HG03342 (cell line): ENCODE measurements around the gene EYA2.
"Not testable (repeated sequence)": the region's sequence is repeated elsewhere in the genome, so short reads cannot be mapped to it uniquely, and the experiment has no call there.

ENCODE experiments used
- ATAC-seq: cut with Tn5 transposase; IDR thresholded peaks from one replicate; pipeline ENCODE4 v1.9.1; 2021; ENCODE audit warnings: mild to moderate bottlenecking, moderate library complexity; ENCODE audit not compliant: unreplicated experiment

Gene EYA2

GRCh38 chr20:46929902-46930301 is 35.3 kb downstream of the EYA2 start:
- no peak for ATAC-seq

- no peak for ATAC-seq
These were observed 36.1 kb downstream of the EYA2 start for GRCh38 chr20:46930640-46931339.

- ATAC-seq: no peak
These were observed 37.1 kb downstream of the EYA2 start for GRCh38 chr20:46931699-46932098.

GRCh38 chr20:46932439-46932838 is 37.8 kb downstream of the EYA2 start:
- not testable (repeated sequence) for ATAC-seq

GRCh38 chr20:46933150-46933549 is 38.5 kb downstream of the EYA2 start:
- no peak for ATAC-seq

GRCh38 chr20:46934746-46935287 is 40.2 kb downstream of the EYA2 start:
- ATAC-seq: no peak

- ATAC-seq: no peak
These were observed 40.9 kb downstream of the EYA2 start for GRCh38 chr20:46935394-46936017.

GRCh38 chr20:46936415-46937156 is 41.9 kb downstream of the EYA2 start:
- ATAC-seq: no peak

- no peak for ATAC-seq
These were observed 42.5 kb downstream of the EYA2 start for GRCh38 chr20:46937157-46937523.

GRCh38 chr20:46937533-46938226 is 43.0 kb downstream of the EYA2 start:
- no peak for ATAC-seq

GRCh38 chr20:46938434-46938833 is 43.8 kb downstream of the EYA2 start:
- no peak for ATAC-seq

- no peak for ATAC-seq
These were observed 44.7 kb downstream of the EYA2 start for GRCh38 chr20:46939031-46939965.

GRCh38 chr20:46940616-46941015 is 46.0 kb downstream of the EYA2 start:
- ATAC-seq: no peak

- no peak for ATAC-seq
These were observed 46.8 kb downstream of the EYA2 start for GRCh38 chr20:46941404-46941803.

GRCh38 chr20:46943861-46944591 is 49.4 kb downstream of the EYA2 start:
- ATAC-seq: no peak

GRCh38 chr20:46945465-46945864 is 50.8 kb downstream of the EYA2 start:
- ATAC-seq: no peak

- no peak for ATAC-seq
These were observed 51.6 kb downstream of the EYA2 start for GRCh38 chr20:46946181-46946624.

GRCh38 chr20:46946796-46947195 is 52.2 kb downstream of the EYA2 start:
- no peak for ATAC-seq

- no peak for ATAC-seq
These were observed 53.4 kb downstream of the EYA2 start for GRCh38 chr20:46948081-46948480.
